Loucy (cell line): ENCODE results near the gene TBC1D12.

ENCODE experiments used
- CTCF ChIP-seq: fragments of 200-600 bp; sonication (generic); conservative IDR thresholded peaks from 2 replicates; pipeline ENCODE4 v1.5.1; 2014; ENCODE audit warnings: mild to moderate bottlenecking, antibody characterized with exemption, low read length
- EZH2phosphoT487 ChIP-seq: fragments of 200-600 bp; IDR thresholded peaks from 2 replicates; pipeline ENCODE4 v1.6.1; 2018; ENCODE audit warnings: antibody characterized with exemption, mild to moderate bottlenecking, moderate library complexity, borderline replicate concordance

- no peak for TF ChIP-seq CTCF
- no peak for TF ChIP-seq EZH2phosphoT487
Observed at GRCh38 chr10:94361171-94361794, 41.1 kb upstream of the TBC1D12 start.
